ENCODE results near the gene BRAF.
"Not testable (repeated sequence)": the region's sequence is repeated elsewhere in the genome, so short reads cannot be mapped to it uniquely, and the experiment has no call there.

DNA sequence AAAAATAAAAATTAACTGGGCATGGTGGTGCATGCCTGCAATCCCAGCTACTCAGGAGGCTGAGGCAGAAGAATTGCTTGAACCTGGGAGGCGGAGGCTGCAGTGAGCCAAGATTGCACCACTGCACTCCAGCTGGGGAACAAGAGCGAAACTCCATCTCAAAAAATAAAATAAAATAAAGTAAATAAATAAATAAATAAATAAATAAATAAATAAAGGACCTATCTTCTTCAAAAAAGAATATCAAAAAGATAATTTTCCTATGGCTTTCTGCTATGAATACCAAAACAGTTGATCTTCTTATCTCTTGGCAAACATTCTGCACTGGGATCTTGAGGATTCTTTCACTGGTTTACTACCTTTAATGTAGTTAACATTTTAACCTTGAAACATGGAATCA lies 41.9 kb downstream of the BRAF start:
- TF ChIP-seq, protein P1, sequence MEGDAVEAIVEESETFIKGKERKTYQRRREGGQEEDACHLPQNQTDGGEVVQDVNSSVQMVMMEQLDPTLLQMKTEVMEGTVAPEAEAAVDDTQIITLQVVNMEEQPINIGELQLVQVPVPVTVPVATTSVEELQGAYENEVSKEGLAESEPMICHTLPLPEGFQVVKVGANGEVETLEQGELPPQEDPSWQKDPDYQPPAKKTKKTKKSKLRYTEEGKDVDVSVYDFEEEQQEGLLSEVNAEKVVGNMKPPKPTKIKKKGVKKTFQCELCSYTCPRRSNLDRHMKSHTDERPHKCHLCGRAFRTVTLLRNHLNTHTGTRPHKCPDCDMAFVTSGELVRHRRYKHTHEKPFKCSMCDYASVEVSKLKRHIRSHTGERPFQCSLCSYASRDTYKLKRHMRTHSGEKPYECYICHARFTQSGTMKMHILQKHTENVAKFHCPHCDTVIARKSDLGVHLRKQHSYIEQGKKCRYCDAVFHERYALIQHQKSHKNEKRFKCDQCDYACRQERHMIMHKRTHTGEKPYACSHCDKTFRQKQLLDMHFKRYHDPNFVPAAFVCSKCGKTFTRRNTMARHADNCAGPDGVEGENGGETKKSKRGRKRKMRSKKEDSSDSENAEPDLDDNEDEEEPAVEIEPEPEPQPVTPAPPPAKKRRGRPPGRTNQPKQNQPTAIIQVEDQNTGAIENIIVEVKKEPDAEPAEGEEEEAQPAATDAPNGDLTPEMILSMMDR (IDR thresholded peaks at IDR 0.05): not testable (repeated sequence)
- TF ChIP-seq POLR2AphosphoS5 (IDR thresholded peaks at IDR 0.05): not testable (repeated sequence)
